Measurements from ENCODE around the gene GTPBP2. TPM values are rescaled to one million over a fixed set of nuclear protein-coding genes. Genes with fewer than 3 reads are reported as not detected.

GTPBP2 gene
- total and polyA plus RNA-seq, 10 of the 15 experiments (the other 5 are each of a cell fraction or from before 2014, with no cell fraction given), result 5.9 to 63.4 (median 39.8) TPM

GRCh38 chr6:43667245-43668150 lies 38.4 kb upstream of the GTPBP2 start (continued):
- TF ChIP-seq SKIL (IDR thresholded peaks at IDR 0.05; ENCODE audit: low read depth, poor library complexity, severe bottlenecking), result no peak
- no peak for TF ChIP-seq LARP7 (IDR thresholded peaks at IDR 0.05)
- TF ChIP-seq SP1 (IDR thresholded peaks at IDR 0.05; ENCODE audit: low read depth, low read length), result no peak
- no peak for TF ChIP-seq GABPA (IDR thresholded peaks at IDR 0.05; ENCODE audit: low read depth)
- peak; percentile 95 to 99 (median 95) for TF ChIP-seq CTCF (IDR thresholded peaks at IDR 0.05 in 2 of 3, conservative IDR thresholded peaks at IDR 0.05 in 1 of 3; ENCODE audit: control insufficient read depth in 2 of 3, extremely low read depth in 1 of 3, insufficient read depth in 1 of 3, low read depth in 3 of 3, low read length in 3 of 3)
- no peak for TF ChIP-seq MTA2 (IDR thresholded peaks at IDR 0.05; ENCODE audit: low read depth)
- no peak for TF ChIP-seq CBX3 (IDR thresholded peaks at IDR 0.05; ENCODE audit: borderline replicate concordance, low read depth)
- TF ChIP-seq BHLHE40 (IDR thresholded peaks at IDR 0.05; ENCODE audit: borderline replicate concordance in 1 of 2, low read depth in 2 of 2, low read length in 1 of 2), result 0 out of 4 replicates have a peak, but pooled peaks of 1 of the 2 experiments have one; percentile 32
- no peak for TF ChIP-seq SRF (IDR thresholded peaks at IDR 0.05; ENCODE audit: low read depth in 2 of 2, low read length in 2 of 2)
- TF ChIP-seq YY1 (IDR thresholded peaks at IDR 0.05; ENCODE audit: low read depth, low read length), result peak; percentile 73
- TF ChIP-seq POLR2AphosphoS2 (IDR thresholded peaks at IDR 0.05; ENCODE audit: low read depth, low read length), result peak; percentile 26; the same call in 1 of the 2 replicates
- no peak for TF ChIP-seq SREBF2 (IDR thresholded peaks at IDR 0.05; ENCODE audit: low read length)
- TF ChIP-seq, protein P1, sequence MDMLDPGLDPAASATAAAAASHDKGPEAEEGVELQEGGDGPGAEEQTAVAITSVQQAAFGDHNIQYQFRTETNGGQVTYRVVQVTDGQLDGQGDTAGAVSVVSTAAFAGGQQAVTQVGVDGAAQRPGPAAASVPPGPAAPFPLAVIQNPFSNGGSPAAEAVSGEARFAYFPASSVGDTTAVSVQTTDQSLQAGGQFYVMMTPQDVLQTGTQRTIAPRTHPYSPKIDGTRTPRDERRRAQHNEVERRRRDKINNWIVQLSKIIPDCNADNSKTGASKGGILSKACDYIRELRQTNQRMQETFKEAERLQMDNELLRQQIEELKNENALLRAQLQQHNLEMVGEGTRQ (IDR thresholded peaks at IDR 0.05; ENCODE audit: borderline replicate concordance, low read depth, low read length), result no peak
- 0 out of 2 replicates have a peak, but pooled peaks have one; percentile 35 for TF ChIP-seq MXI1 (IDR thresholded peaks at IDR 0.05; ENCODE audit: low read depth, low read length)
- TF ChIP-seq, protein P2, sequence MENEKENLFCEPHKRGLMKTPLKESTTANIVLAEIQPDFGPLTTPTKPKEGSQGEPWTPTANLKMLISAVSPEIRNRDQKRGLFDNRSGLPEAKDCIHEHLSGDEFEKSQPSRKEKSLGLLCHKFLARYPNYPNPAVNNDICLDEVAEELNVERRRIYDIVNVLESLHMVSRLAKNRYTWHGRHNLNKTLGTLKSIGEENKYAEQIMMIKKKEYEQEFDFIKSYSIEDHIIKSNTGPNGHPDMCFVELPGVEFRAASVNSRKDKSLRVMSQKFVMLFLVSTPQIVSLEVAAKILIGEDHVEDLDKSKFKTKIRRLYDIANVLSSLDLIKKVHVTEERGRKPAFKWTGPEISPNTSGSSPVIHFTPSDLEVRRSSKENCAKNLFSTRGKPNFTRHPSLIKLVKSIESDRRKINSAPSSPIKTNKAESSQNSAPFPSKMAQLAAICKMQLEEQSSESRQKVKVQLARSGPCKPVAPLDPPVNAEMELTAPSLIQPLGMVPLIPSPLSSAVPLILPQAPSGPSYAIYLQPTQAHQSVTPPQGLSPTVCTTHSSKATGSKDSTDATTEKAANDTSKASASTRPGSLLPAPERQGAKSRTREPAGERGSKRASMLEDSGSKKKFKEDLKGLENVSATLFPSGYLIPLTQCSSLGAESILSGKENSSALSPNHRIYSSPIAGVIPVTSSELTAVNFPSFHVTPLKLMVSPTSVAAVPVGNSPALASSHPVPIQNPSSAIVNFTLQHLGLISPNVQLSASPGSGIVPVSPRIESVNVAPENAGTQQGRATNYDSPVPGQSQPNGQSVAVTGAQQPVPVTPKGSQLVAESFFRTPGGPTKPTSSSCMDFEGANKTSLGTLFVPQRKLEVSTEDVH (IDR thresholded peaks at IDR 0.05; ENCODE audit: low read depth, partially characterized antibody), result no peak
- TF ChIP-seq IKZF1 (conservative IDR thresholded peaks at IDR 0.05), result peak; percentile 47
- TF ChIP-seq PAX5 (IDR thresholded peaks at IDR 0.05; ENCODE audit: borderline replicate concordance, low read depth, low read length), result no peak

Measured in GM12878 (cell line).